GM21717 (cell line): Measurements from ENCODE around the gene MRPS2.
"Not testable (repeated sequence)": the region's sequence is repeated elsewhere in the genome, so short reads cannot be mapped to it uniquely, and the experiment has no call there.

Experiments used
- ATAC-seq: cut with Tn5 transposase; IDR thresholded peaks from one replicate; pipeline ENCODE4 v1.9.1; 2021; ENCODE audit warnings: mild to moderate bottlenecking, moderate library complexity; ENCODE audit not compliant: unreplicated experiment

Gene MRPS2

DNA sequence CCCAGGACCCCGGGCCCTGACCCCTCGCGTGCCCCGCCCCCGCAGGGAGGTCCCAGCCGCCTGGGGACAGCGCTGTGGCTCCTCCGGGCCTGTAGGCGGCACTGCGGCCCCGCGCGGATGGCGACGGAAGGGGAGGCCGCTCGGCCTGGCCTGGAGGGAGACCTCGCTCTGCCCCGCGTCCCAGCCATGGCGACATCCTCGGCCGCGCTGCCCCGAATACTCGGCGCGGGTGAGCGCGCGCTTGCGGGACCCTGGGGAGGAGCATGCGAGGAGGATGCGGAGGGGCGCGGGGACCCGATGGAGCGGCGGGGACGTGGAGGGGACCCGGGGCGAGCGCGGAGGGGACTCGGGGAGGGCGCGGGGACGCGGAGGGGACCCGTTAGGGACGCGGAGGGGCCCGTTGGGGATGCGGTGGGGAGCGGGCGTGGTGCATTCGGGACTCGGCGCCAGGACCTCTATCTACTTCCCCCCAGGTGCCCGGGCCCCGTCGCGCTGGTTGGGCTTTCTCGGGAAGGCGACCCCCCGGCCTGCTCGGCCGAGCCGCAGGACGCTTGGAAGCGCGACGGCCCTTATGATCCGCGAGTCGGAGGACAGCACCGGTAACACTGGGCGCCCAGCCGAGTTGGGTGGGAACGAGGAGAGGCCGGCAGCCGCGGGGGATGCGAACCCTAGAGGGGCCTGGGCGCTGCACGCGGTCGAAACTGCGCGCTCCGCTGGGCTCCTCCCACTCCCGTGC, at the start of gene MRPS2:
Gene MRPS2 (plus strand): TSS at position 158 of the 736 bp plus-strand sequence. CDS start 29 bp downstream, at position 187.
- peak; percentile 80 for ATAC-seq

DNA sequence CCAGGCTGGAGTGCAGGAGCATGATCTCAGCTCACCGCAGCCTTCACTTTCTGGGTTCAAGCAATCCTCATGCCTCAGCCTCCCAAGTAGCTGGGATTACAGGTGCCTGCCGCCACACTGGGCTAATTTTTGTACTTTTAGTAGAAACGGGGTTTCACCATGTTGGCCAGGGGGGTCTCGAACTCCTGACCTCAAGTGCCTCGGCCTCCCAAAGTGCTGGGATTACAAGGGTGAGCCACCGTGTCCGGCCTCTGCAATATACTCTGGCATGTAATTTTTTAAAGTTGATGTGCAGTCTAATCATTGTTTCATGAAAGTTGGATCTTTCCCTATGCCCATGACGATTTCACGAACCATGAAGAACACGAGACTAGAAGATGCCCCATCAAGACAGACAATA, 49.5 kb upstream of the MRPS2 start:
- ATAC-seq, result no peak

DNA sequence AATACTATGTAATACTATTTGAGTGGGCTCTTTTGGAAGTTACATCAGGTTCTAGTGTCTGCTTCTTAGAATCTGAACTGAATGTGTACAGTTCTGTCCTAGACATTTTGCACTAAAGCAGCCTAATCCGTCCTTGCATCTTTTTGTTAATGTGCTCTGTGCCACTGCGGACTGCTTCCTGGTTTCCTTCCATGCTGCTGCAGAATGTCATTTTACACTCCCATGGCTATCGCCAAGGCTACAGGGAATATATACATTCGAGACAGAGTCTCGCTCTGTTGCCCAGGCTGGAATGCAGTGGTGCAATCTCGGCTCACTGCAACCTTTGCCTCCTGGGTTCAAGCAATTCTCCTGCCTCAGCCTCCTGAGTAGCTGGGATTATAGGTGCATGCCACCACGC, 48.6 kb upstream of the MRPS2 start:
- ATAC-seq, result not testable (repeated sequence)

DNA sequence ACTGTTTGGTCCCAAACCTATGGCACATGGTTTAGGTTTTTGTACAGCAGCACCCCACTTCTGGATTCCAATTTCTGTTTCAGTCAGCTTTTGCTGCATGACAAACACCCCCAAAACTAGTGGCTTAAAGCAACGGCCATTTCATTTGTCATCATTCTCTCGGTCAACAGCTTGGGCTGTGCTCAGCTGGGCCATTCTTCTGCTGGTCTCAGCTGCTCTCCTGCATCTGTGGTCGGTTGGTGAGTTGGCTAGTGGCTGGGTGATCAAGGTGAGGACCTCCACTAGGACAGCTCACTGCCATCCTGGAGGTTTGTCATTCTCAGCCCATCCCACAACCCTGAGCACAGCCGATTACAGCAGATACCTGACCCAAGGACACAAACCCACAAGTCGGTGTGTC, 45.7 kb upstream of the MRPS2 start:
- no peak for ATAC-seq

DNA sequence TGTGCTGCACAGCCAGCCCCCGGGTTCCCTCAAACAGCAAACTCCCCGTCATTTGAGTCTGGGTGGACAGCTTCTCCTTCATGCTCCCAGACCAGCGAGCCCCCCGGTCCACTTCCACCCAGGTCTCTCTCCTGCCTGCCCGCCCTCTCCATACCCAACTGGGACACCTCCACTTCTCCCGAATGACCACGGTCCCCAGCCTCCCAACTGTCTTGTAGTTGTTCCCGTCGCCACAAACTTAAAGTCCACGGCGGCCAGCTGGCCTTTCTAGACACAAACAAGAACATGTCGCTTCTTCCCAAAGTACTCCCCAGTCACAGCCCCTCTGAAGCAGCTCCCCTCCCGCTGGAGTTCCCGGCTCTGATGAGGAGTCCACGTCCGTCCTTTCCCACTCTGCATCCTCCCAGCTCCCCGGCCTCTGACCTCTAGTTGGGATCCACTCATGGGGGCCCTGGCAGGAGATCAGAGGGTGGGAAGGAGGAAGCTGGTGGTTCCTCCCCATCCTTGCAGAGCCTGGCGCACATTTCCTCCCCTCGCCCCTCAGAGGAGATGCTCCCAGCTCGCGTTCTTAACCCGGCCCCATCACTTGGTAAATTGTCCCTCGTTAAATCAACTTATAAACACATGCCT, 45.0 kb upstream of the MRPS2 start:
- ATAC-seq, result no peak

DNA sequence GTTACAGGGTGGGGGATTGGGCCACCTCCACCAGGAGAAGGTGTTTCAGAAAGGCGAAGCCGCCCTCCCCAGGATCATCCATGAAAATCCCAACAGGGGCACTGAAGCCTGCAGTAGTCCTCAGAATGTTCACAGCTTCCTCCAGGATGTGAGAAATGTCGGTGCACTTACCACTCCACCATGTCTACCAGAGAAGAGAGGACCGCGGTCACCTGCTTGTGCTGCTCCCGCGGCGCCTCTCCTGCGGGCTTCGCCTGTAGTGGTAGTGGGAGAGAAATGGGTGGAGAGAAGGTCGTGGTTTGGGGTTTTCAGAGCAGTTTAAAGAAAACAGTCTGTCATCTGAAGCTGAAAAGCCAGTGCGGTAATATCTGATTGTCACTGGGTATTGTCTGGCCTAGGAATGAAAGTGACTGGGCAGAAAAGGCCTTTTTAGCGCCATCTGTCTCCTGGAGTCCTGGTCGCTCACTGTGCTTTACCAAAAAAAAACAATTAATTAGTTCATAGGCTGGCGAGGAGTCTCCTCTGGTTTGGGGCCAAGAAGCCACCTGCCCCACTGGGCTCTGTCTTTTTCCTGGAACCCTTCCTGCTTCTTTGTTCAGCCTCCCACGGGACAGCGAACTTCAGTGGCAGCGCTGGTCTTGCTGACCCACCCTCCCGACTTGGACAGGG, 43.9 kb upstream of the MRPS2 start:
- ATAC-seq, result no peak

DNA sequence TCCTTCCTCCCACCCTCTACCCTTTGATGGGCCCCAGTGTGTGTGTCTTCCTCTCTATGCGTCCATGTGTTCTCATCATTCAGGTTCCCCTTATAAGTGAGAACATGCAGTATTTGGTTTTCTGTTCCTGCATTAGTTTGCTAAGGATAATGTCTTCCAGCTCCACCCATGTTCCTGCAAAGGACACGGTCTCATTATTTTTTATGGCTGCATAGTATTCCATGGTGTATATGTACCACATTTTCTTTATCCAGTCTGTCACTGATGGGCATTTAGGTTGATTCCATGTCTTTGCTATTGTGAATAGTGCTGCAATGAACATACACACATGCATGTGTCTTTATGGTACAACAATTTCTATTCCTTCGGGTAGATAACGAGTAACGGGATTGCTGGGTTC, 42.0 kb upstream of the MRPS2 start:
- ATAC-seq, result not testable (repeated sequence)

DNA sequence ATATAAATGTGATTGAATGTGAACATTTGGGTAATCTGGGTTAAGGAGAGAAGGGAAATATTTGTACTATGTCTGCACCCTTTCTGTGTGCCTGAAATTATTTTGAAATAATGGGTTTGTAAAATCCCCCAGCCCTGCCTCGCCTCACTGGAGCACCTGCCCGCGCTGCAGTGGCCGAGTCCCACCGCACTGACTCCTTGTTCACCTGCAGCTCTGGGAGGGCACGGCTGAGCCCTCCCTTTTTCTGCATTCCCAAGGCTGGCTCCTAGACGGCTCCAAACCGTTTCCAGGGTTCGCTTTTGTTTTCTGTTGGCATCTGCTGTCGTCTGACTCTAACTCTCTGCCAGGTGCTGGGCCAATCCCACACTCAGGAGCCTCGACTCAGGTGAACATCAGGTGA, 38.5 kb upstream of the MRPS2 start:
- no peak for ATAC-seq

DNA sequence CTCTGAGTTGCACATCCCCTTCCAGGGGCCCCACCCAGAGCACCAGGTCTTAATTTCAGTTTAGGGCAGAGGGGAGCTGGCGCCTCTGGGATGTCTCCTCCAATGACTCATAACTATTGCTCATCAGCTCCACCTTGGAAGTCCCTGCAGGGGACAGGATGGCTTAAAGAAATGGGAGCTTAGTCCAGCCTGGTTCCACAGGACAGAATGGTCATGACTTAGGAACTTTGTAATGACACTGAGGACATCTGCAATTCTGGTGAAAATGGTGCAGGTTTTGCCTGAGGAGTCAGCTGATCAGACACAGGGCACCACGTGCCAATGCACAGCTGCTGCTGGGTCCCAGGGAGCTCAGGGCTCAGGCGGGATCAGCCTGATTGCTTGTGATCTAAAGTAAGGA, 37.3 kb upstream of the MRPS2 start:
- no peak for ATAC-seq

DNA sequence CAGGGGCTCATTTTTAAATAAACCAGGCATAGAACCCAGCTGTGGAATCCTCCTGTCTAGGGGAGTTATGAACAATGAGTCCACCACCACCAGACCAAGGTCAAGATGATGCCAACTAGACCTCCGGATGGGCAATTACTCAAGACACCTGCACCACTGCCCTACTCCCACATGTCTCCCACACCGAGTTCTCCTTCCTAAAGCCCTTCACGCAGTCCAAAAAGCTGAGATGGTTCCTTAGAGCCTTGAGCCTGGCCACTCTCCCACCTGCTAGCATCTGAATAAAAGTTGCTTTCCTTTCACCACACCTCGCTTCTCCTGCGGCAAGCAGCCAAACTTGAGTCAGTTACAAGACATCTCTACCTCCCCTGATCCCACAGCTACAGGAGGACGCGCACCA, 36.3 kb upstream of the MRPS2 start:
- no peak for ATAC-seq

DNA sequence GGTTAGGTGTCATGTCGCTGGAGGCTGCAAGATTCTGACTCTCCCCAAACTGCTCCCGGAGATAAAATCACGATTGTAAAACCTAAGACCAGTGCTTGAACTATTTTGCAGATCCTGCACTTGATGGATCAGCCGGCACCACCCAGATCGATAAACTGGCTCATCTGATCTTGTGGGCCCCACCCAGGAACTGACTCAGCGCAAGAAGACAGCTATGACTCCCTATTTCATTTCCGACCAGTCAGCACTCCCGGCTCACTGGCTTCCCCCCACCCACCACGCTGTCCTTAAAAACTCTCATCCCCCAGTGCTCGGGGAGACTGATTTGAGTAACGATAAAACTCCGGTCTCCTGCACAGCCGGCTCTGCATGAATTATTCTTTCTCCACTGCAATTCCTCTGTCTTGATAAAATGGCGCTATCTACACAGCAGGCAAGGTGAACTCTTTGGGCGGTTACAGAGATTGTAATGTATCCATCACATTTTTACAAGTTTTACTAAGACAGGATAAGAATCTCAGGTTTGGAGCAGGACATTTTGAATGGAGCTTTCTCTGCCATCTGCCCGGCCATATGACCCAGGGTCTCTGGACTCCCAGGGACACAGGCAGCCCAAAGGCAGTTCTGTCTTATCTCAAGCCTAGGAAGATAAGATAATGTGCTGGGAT, 31.5 kb upstream of the MRPS2 start:
- ATAC-seq, result no peak

DNA sequence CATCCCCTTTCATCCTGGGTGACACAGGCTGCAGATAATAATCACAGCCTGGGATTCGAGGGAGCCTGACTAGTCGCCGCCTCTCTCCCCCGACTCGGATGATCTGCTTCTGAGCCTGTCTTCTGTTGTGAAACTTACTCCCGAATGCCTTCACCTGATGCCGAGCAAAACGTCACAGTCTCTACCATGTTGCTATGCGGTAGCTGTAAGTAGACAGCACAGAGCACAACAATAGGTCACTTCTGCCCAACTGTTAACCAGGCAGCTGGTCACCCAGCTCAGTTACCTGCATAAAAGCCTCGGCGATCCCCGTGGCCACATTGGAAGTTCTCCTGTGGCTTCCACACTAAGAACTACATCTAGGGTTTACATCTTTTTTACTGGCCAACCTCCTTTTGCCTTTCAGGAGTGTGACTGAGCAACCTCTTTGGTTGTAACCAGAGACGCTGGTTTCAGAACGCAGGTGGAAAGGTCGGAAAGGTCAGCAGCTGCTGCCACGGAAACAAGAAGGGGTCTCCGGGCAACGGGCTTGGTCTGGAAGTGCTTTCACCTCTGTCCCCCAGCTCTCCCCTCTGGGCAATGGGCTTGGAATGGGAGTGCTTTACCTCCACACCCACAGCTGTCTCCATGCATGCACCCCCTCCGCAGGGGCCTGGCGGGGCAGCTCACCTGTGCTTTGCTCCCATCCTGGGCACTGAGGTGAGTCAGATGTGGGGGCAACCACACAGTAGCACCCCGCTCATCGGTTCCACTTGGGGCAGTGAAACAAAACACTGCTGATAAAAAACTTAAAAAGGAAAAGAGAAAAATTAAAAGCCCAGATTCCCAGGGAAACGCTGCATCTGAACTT, 28.5 kb upstream of the MRPS2 start:
- ATAC-seq, result no peak

DNA sequence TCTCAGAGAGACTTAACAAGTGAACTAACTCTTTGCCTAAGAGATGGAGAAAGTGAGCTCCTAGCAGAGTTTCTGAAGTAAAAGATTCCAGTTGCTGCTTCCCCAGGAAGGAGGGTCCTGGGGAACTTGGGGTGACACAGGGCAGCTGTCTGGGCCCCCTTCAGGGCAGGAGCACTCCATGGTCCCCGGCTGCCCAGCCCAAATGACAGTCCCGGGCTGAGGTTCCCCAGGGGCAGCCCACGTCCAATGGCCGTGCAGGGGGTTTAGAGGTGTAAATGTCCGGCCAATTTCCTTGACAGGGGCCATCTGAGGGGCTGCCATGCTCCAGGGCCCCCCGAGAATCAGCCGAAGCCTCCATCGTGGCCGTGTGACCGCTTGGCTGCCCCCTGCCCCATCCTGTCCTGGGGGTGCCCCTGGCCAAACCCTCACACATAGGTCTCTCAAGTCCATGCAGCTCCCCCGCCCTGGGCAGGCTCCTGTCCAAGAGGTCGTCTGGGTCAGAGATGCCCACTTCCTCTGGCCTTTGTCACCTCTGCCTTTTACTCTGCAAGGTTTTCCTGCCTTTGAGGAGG, 26.4 kb upstream of the MRPS2 start:
- ATAC-seq, result no peak

DNA sequence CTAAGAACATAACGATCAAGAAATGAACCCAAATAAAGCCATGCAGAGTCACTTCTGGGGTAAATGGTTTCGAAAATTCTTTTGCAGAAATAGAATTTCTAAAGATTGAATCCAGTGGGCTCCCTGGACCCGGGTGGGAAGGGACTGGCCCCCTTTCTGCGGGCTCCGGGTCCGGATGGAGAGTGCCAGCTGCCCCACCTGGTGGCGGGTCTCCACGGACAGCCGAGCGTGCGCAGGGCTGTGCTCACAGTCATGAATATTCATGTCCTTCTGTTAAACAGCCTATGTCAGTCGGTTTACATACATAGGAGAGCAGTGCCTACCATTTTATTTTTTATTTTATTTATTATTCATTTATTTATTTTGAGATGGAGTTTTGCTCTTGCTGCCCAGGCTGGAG, 25.6 kb upstream of the MRPS2 start:
- no peak for ATAC-seq

DNA sequence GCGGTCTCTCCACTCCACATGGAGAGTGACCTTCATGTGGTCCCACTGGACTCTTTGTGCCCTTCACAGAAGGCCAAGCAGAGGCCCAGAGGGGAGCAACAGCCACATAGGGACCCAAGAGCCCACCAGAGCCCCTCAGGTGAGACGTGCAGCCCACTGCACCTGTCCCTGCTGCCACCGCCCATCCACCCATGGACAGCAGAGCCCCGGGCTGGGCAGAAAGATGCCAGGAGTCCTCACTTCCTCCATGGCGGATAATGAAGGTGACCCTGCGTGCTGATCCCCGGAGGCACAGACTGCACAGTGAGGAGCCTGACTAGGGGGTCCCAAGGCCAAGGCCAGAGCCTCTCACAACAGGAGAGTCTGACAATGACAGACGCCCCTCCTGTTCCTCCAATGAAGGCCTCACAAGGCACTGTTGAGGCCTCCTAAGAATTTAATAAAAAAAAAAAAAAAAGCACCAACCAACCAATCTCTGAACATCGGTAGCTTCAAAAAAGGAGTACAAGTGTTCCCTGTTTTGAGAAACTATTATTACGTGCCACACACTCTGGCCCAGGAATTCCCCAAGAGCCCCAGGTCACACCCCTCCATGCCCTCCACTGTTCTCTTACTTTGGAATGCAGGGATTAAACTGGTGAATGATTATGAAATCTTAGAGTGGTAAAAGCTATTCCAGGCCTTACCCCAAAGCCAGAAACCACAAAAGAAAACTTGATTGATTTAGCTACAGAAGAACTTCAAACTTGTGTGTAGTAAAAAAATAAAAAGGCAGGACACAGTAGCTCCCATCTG, 23.7 kb upstream of the MRPS2 start:
- ATAC-seq, result no peak

DNA sequence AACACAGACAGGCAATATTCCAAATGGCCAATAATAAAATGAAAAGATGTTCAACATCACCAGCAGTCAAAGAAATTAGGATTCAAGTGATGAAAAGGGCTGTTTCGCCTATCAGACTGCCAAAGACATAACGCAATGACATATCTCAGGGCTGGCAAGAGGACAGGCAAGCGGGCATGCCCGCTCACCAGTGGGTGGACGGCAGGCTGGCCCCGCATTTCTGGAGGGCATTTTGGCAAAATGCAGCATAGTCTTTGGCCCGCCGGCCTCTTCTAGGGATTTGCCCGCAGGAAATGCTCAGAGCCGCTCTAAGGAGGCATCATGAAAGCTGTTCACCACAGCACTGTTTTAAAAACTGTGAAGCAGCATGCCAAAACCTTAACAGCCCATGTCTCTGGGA, 22.3 kb upstream of the MRPS2 start:
- no peak for ATAC-seq

DNA sequence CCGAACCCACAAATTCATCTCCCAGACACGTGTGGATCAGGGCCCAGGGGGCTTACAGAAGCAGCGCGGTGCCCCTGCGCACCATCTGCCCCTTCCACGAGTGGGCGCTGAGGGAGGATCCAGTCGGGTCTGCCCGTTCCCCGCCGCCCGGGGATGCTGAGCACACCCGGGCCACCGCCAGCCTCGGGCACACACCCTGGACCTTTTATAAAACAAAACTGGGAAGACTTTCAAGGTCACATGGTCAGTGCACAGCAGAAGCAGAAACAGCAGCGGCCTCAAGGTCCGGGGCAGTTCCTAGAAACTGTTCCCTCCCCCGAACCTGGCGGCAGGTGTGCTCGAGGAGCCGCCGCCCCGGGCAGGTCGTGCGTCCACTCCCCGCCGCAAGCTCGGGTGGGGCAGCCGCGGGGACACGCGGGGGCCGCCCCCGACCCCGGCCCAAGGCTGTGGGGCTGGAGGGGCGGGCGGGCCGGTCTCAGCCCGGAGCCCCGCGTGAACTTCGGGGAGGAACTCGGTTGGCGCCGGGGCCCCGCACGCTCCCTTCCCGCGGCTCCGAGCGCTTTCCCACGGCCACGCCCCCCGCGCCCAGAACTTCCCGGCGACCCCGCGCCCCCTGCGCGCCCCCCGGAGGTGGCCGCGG, 21.5 kb upstream of the MRPS2 start:
- ATAC-seq, result no peak

DNA sequence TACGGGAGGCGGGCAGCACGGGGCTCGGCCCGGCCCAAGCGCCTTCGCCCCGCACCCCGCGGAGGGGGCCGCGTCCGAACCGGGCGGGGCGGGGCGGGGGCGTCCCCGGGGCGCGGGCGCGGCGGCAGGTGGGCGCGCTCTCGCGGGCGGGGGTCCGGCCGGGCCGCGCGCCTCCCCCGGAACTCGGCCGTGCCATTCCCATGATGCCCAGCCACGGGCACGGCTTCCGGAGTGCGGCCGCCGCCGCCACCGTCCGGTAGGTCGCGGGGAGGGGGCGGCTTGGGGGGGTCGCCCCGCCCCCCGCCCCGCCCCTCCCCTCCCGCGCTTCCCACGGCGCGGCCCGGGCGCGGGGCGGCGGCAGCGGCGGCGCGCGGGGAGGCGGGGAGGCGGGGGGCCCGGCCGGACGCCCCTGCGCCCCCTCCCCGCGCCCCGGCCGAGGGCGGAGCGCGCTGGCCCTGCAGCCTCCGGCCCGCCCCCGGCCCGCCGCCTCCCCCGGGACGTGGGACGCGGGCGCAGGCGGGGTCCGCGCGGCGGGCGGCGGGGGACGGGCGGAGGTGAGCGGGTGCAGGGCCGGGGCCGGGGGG, 20.9 kb upstream of the MRPS2 start, which contains the start of gene PPP1R26:
Gene PPP1R26 (plus strand): TSS at position 314 of the 584 bp plus-strand sequence. CDS start 4,729 bp downstream, outside the sequence.
- no peak for ATAC-seq
